IPS-15b (cell line): ENCODE measurements around the gene RPL22L1.
"Not testable (repeated sequence)": the region's sequence is repeated elsewhere in the genome, so short reads cannot be mapped to it uniquely, and the experiment has no call there.

Source experiments
- H3K27me3 ChIP-seq: one replicate; pipeline ENCODE4 v1.6.1; 2013; ENCODE audit warnings: low read length; ENCODE audit not compliant: control insufficient read depth, insufficient read depth
- H3K36me3 ChIP-seq: one replicate; pipeline ENCODE4 v1.6.1; 2013; ENCODE audit warnings: low read length; ENCODE audit not compliant: control insufficient read depth, insufficient read depth
- H3K4me1 ChIP-seq: one replicate; pipeline ENCODE4 v1.6.1; 2013; ENCODE audit warnings: mild to moderate bottlenecking, low read length; ENCODE audit not compliant: control insufficient read depth, insufficient read depth
- H3K4me3 ChIP-seq: one replicate; pipeline ENCODE4 v1.5.1; 2013; ENCODE audit warnings: low read depth, low read length
- H3K9ac ChIP-seq: one replicate; pipeline ENCODE4 v1.6.1; 2013; ENCODE audit warnings: low read depth, mild to moderate bottlenecking, low read length
- H3K9me3 ChIP-seq: one replicate; pipeline ENCODE4 v1.6.1; 2013; ENCODE audit warnings: mild to moderate bottlenecking, low read length; ENCODE audit not compliant: control insufficient read depth, insufficient read depth

Gene RPL22L1

GRCh38 chr3:170848292-170848917 is 21.6 kb downstream of the RPL22L1 start:
- Histone ChIP-seq H3K36me3 (no peaks in the 10 kb centered on the region), H3K9me3 (no peaks in the 10 kb centered on the region), H3K9ac (no peak overlapping the region), H3K27me3 (no peaks in the 10 kb centered on the region), H3K4me3 (no peak overlapping the region), H3K4me1 (no peaks in the 10 kb centered on the region)

GRCh38 chr3:170844377-170844776 is 25.6 kb downstream of the RPL22L1 start:
- Histone ChIP-seq H3K4me1 (no peaks in the 10 kb centered on the region), H3K4me3 (no peak overlapping the region), H3K9me3 (no peaks in the 10 kb centered on the region), H3K27me3 (no peaks in the 10 kb centered on the region), H3K9ac (no peak overlapping the region), H3K36me3 (no peaks in the 10 kb centered on the region)

GRCh38 chr3:170840291-170840859 is 29.6 kb downstream of the RPL22L1 start:
- Histone ChIP-seq H3K4me3 (no peak overlapping the region), H3K9ac (no peak overlapping the region), H3K9me3 (no peaks in the 10 kb centered on the region), H3K4me1 (peaks cover 4% of the 10 kb centered on the region), H3K36me3 (no peaks in the 10 kb centered on the region), H3K27me3 (no peaks in the 10 kb centered on the region)

- no peak overlapping the region for H3K9ac ChIP-seq
- no peaks in the 10 kb centered on the region for H3K36me3 ChIP-seq
- H3K27me3 ChIP-seq, result no peaks in the 10 kb centered on the region
- H3K4me3 ChIP-seq, result no peak overlapping the region
- peaks cover 9% of the 10 kb centered on the region for H3K4me1 ChIP-seq
- no peaks in the 10 kb centered on the region for H3K9me3 ChIP-seq
Observed at GRCh38 chr3:170839518-170840100, 30.4 kb downstream of the RPL22L1 start.

GRCh38 chr3:170836491-170836890 is 33.5 kb downstream of the RPL22L1 start:
- Histone ChIP-seq H3K27me3 (no peaks in the 10 kb centered on the region), H3K9ac (no peak overlapping the region), H3K36me3 (no peaks in the 10 kb centered on the region), H3K4me1 (peaks cover 20% of the 10 kb centered on the region), H3K9me3 (no peaks in the 10 kb centered on the region), H3K4me3 (no peak overlapping the region)

- Histone ChIP-seq H3K9ac (no peak overlapping the region), H3K4me3 (no peak overlapping the region), H3K9me3 (no peaks in the 10 kb centered on the region), H3K27me3 (no peaks in the 10 kb centered on the region), H3K4me1 (peaks cover 24% of the 10 kb centered on the region), H3K36me3 (no peaks in the 10 kb centered on the region)
Observed at GRCh38 chr3:170835336-170835735, 34.7 kb downstream of the RPL22L1 start.

- no peak overlapping the region for H3K4me3 ChIP-seq
- no peaks in the 10 kb centered on the region for H3K36me3 ChIP-seq
- no peaks in the 10 kb centered on the region for H3K9me3 ChIP-seq
- H3K9ac ChIP-seq, result no peak overlapping the region
- H3K27me3 ChIP-seq, result no peaks in the 10 kb centered on the region
- peaks cover 37% of the 10 kb centered on the region for H3K4me1 ChIP-seq
Observed at GRCh38 chr3:170830580-170830979, 39.4 kb downstream of the RPL22L1 start.

- Histone ChIP-seq H3K9me3 (no peaks in the 10 kb centered on the region), H3K4me3 (no peak overlapping the region), H3K36me3 (no peaks in the 10 kb centered on the region), H3K27me3 (no peaks in the 10 kb centered on the region), H3K9ac (no peak overlapping the region), H3K4me1 (peaks cover 31% of the 10 kb centered on the region)
Observed at GRCh38 chr3:170829546-170830272, 40.3 kb downstream of the RPL22L1 start.

- Histone ChIP-seq H3K4me1 (peaks cover 17% of the 10 kb centered on the region), H3K4me3 (no peak overlapping the region), H3K9me3 (no peaks in the 10 kb centered on the region), H3K36me3 (no peaks in the 10 kb centered on the region), H3K27me3 (no peaks in the 10 kb centered on the region), H3K9ac (no peak overlapping the region)
Observed at GRCh38 chr3:170826047-170826446, 43.9 kb downstream of the RPL22L1 start.

- not testable (repeated sequence) for H3K4me1 ChIP-seq, H3K36me3 ChIP-seq, H3K4me3 ChIP-seq, H3K9ac ChIP-seq, H3K9me3 ChIP-seq, H3K27me3 ChIP-seq
Observed at GRCh38 chr3:170823562-170823961, 46.4 kb downstream of the RPL22L1 start.

GRCh38 chr3:170818325-170818724 is 51.7 kb downstream of the RPL22L1 start:
- H3K9ac ChIP-seq, H3K36me3 ChIP-seq, H3K9me3 ChIP-seq, H3K4me3 ChIP-seq: not testable (repeated sequence)
- peaks cover 10% of the 10 kb centered on the region for H3K4me1 ChIP-seq
- peaks cover 15% of the 10 kb centered on the region for H3K27me3 ChIP-seq

GRCh38 chr3:170817471-170817870 is 52.5 kb downstream of the RPL22L1 start:
- Histone ChIP-seq H3K4me1 (peaks cover 15% of the 10 kb centered on the region), H3K27me3 (peaks cover 18% of the 10 kb centered on the region)
- H3K9me3 ChIP-seq, H3K4me3 ChIP-seq, H3K9ac ChIP-seq, H3K36me3 ChIP-seq: not testable (repeated sequence)
